ENCODE data around the gene TH. TPM values are rescaled to one million over a fixed set of nuclear protein-coding genes. Genes with fewer than 3 reads are reported as not detected.
A peak's percentile ranks its signal among the peaks of the same experiment; 100 is the strongest.

TH gene
- total and polyA plus RNA-seq, 2 of the 8 experiments (the other 6 are each of a cell fraction or from before 2014, with no cell fraction given) = 0.09 TPM; not detected in 1

DNA sequence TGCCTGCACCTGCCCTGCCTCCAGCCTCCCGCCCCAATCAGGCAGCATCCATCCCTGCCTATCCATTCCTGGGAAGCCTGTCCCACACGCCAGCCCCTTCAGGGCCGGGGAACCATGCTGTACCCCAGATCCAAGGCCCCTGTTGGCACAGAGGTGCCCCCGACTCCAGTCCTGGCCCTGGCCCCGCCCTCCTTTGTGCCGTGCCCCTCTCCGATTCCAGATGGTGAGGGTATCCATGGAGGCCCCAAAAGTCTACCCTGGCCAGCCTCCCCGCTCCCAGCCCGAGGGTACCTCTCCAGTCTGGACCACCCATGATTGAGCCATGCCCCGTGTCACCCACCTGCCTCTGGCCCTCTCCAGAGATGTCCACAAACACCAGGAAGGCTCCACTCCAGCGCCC is 2.7 kb upstream of the TH start:
- no peak for TF ChIP-seq CHD1 (IDR thresholded peaks at IDR 0.05; ENCODE audit: low read depth, low read length)
- TF ChIP-seq CREB1 (IDR thresholded peaks at IDR 0.05) = no peak
- no peak for TF ChIP-seq SP2 (IDR thresholded peaks at IDR 0.05; ENCODE audit: low read length)
- TF ChIP-seq TCF12 (IDR thresholded peaks at IDR 0.05; ENCODE audit: low read depth, low read length) = no peak
- no peak for TF ChIP-seq CBX8 (IDR thresholded peaks at IDR 0.05; ENCODE audit: borderline replicate concordance, low read depth, low read length)
- Histone ChIP-seq H3K4ac (replicated peaks; ENCODE audit: insufficient read length, low read depth, low read length) (no peak overlapping the region), H4K91ac (replicated peaks; ENCODE audit: insufficient read length, low read length) (no peak overlapping the region), H2BK5ac (ENCODE audit: low read depth, low read length) (no peak overlapping the region), H3K27me3 (replicated peaks in 1 of 4; ENCODE audit: control insufficient read depth in 3 of 4, extremely low read depth in 1 of 4, insufficient read depth in 3 of 4, low read length in 3 of 4) (no peaks in the 10 kb centered on the region), H3K56ac (replicated peaks; ENCODE audit: insufficient read length, low read depth, low read length) (no peak overlapping the region), H3K23me2 (ENCODE audit: low read depth, low read length) (no peaks in the 10 kb centered on the region), H3K14ac (ENCODE audit: insufficient read length) (no peak overlapping the region), H4K5ac (ENCODE audit: insufficient read length, low read depth, low read length) (no peak overlapping the region), H3K27ac (ENCODE audit: low read depth, low read length) (no peak overlapping the region), H2AK5ac (ENCODE audit: low read depth, low read length) (no peak overlapping the region), H2BK12ac (ENCODE audit: low read depth, low read length) (no peak overlapping the region), H2AFZ (ENCODE audit: low read length) (no peak overlapping the region), H3K4me2 (ENCODE audit: insufficient read depth in 1 of 2, low read depth in 2 of 2, low read length in 2 of 2) (no peak overlapping the region), H3K18ac (ENCODE audit: extremely low read depth, low read length) (no peak overlapping the region), H3K36me3 (ENCODE audit: control insufficient read depth in 2 of 4, insufficient read depth in 4 of 4, low read length in 3 of 4) (no peaks in the 10 kb centered on the region; a peak in 1 of 8 replicates), H4K8ac (ENCODE audit: extremely low read depth, insufficient read depth, low read length) (peak overlapping the region; percentile 51; the same call in 1 of the 2 replicates), H4K20me1 (replicated peaks in 1 of 2; ENCODE audit: control insufficient read depth in 1 of 2, insufficient read depth in 2 of 2, low read length in 2 of 2) (peaks cover 0 to 6% of the 10 kb centered on the region in 2 experiments), H3K79me1 (ENCODE audit: low read depth, low read length) (no peaks in the 10 kb centered on the region), H2BK15ac (ENCODE audit: low read length) (no peak overlapping the region), H2BK20ac (ENCODE audit: low read length) (no peak overlapping the region), H2BK120ac (replicated peaks; ENCODE audit: low read depth, low read length) (no peak overlapping the region), H3K4me3 (ENCODE audit: extremely low read depth in 1 of 4, insufficient read depth in 2 of 4, low read depth in 3 of 4, low read length in 4 of 4) (no peak overlapping the region), H3K9ac (replicated peaks in 1 of 4; ENCODE audit: extremely low read depth in 1 of 4, low read depth in 3 of 4, low read length in 3 of 4) (no peak overlapping the region), H3K9me3 (ENCODE audit: insufficient read depth in 2 of 2, low read depth in 1 of 2, low read length in 1 of 2) (no peaks in the 10 kb centered on the region), H3K79me2 (ENCODE audit: control insufficient read depth in 1 of 2, insufficient read depth in 2 of 2, low read length in 2 of 2) (no peaks in the 10 kb centered on the region), H3K23ac (ENCODE audit: insufficient read length) (no peak overlapping the region), H3K4me1 (replicated peaks in 1 of 4; ENCODE audit: control insufficient read depth in 3 of 4, insufficient read depth in 4 of 4, low read length in 3 of 4) (0 out of 7 replicates have a peak, but pooled peaks cover 0 to under 1% (median 0%) of the 10 kb centered on the region in 4 experiments)
- ChIA-PET POLR2A (ENCODE audit: partially characterized antibody) (no interaction called here), CTCF (ENCODE audit: partially characterized antibody) (interaction anchor here (0.9 to 20.6 kb wide), 6 partner anchors 10 to 244 kb away, joined by 3 to 244 read pairs (median 6); partner anchors contain the start of gene INS)
- FAIRE-seq = no peak
- 96% methylated on average over 11 of the region's 11 CpGs; no CpG with 5 or more reads in 1 of the 2 experiments for WGBS, 2 experiments (ENCODE audit: extremely low coverage in 1 of 2, insufficient coverage in 1 of 2, insufficient read length in 1 of 2, insufficient replicate concordance in 2 of 2, low coverage in 1 of 2, low lambda C conversion rate in 2 of 2, missing lambda C conversion rate in 1 of 2)
- DNase-seq (ENCODE audit: low read depth in 1 of 2, low spot score in 2 of 2) = no peak
